DOHH2 (cell line): ENCODE data around the gene INPP4B.

Source experiments
- H3F3A ChIP-seq: fragments of 200-600 bp; sonication (generic), shearing (Covaris generic); 2 replicates; pipeline ENCODE4 v1.6.0; 2016; ENCODE audit warnings: antibody characterized with exemption, mild to moderate bottlenecking; ENCODE audit not compliant: control insufficient read depth, insufficient read depth
- H3K27ac ChIP-seq: fragments of 200-600 bp; sonication (generic); 2 replicates; pipeline ENCODE4 v1.5.1; 2014; ENCODE audit warnings: low read depth, mild to moderate bottlenecking, low read length, moderate library complexity
- H3K27me3 ChIP-seq: fragments of 200-600 bp; sonication (generic); 2 replicates; pipeline ENCODE4 v1.6.1; 2014; ENCODE audit warnings: mild to moderate bottlenecking, low read length, mixed read lengths; ENCODE audit not compliant: control insufficient read depth
- H3K36me3 ChIP-seq: fragments of 200-600 bp; sonication (generic); 2 replicates; pipeline ENCODE4 v1.6.1; 2014; ENCODE audit warnings: mild to moderate bottlenecking, low read length, moderate library complexity, mixed read lengths; ENCODE audit not compliant: control insufficient read depth
- H3K4me1 ChIP-seq: fragments of 200-600 bp; sonication (generic); 2 replicates; pipeline ENCODE4 v1.6.1; 2014; ENCODE audit warnings: mild to moderate bottlenecking, low read length, mixed read lengths; ENCODE audit not compliant: control insufficient read depth
- H3K4me2 ChIP-seq: fragments of 200-600 bp; sonication (generic); 2 replicates; pipeline ENCODE4 v1.6.0; 2014; ENCODE audit warnings: mild to moderate bottlenecking, low read length, moderate library complexity
- H3K4me3 ChIP-seq: fragments of 200-600 bp; sonication (generic); 2 replicates; pipeline ENCODE4 v1.5.1; 2014; ENCODE audit warnings: mild to moderate bottlenecking, low read length, mixed read lengths
- H3K79me2 ChIP-seq: fragments of 200-600 bp; sonication (generic); 2 replicates; pipeline ENCODE4 v1.6.1; 2014; ENCODE audit warnings: mild to moderate bottlenecking, low read length, mixed read lengths; ENCODE audit not compliant: control insufficient read depth
- H3K9me2 ChIP-seq: fragments of 200-600 bp; sonication (generic); replicated peaks from 2 replicates; pipeline ENCODE4 v1.6.1; 2014; ENCODE audit warnings: mild to moderate bottlenecking, low read length, mixed read lengths; ENCODE audit not compliant: control insufficient read depth
- H3K9me3 ChIP-seq: fragments of 200-600 bp; sonication (generic); 2 replicates; pipeline ENCODE4 v1.6.1; 2014; ENCODE audit warnings: antibody characterized with exemption, low read length, mixed read lengths; ENCODE audit not compliant: control insufficient read depth, insufficient read depth
- H4K20me1 ChIP-seq: fragments of 200-600 bp; sonication (generic); 2 replicates; pipeline ENCODE4 v1.6.0; 2014; ENCODE audit warnings: low read depth, mild to moderate bottlenecking, antibody characterized with exemption, low read length, moderate library complexity; ENCODE audit not compliant: control insufficient read depth, insufficient read depth
- CTCF ChIP-seq: fragments of 200-600 bp; sonication (generic); IDR thresholded peaks from one replicate; pipeline ENCODE4 v1.5.1; 2014; ENCODE audit warnings: antibody characterized with exemption, mild to moderate bottlenecking, low read depth, low read length; ENCODE audit not compliant: poor library complexity, severe bottlenecking
- EZH2phosphoT487 ChIP-seq: fragments of 200-600 bp; sonication (generic); IDR thresholded peaks from 2 replicates; pipeline ENCODE4 v1.6.1; 2017; ENCODE audit warnings: borderline replicate concordance, mild to moderate bottlenecking, antibody characterized with exemption, low read length, moderate library complexity, mixed read lengths

INPP4B gene

GRCh38 chr4:142583708-142584107, 262.4 kb downstream of the INPP4B start:
- H3K36me3 ChIP-seq, result no peaks in the 10 kb centered on the region
- no peaks in the 10 kb centered on the region; the same call in 1 of the 2 replicates for H3K9me2 ChIP-seq
- H3K79me2 ChIP-seq, result no peaks in the 10 kb centered on the region
- H3K4me1 ChIP-seq, result no peaks in the 10 kb centered on the region
- no peak overlapping the region for H3K27ac ChIP-seq
- H3K4me2 ChIP-seq, result no peak overlapping the region
- H4K20me1 ChIP-seq, result no peaks in the 10 kb centered on the region
- no peak overlapping the region for H3K4me3 ChIP-seq
- H3K9me3 ChIP-seq, result no peaks in the 10 kb centered on the region
- no peak for TF ChIP-seq EZH2phosphoT487
- H3F3A ChIP-seq, result no peaks in the 10 kb centered on the region
- no peaks in the 10 kb centered on the region for H3K27me3 ChIP-seq

- TF ChIP-seq EZH2phosphoT487, result no peak
- no peak for TF ChIP-seq CTCF
These were observed 263.8 kb downstream of the INPP4B start for GRCh38 chr4:142582340-142582739.

DNA sequence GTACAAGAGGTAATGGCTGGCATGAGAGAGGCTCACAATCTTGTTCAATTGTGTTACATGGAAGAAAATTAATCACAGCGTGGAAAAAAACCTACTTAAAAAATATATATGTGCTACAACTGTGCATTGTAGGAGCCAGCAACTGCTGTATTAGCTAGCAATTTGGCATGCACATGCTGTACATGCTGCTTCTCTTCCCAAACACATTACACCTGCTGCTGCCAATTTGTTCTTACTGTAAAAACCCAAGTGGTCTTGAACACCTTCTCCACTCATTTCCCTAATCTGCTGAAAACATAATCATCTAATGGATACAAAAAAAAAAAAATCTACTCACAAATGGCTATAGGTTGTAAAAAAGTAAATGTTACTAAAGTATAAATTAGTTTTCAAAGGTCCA, 264.2 kb downstream of the INPP4B start:
- Histone ChIP-seq H3K4me2 (no peak overlapping the region), H3K9me2 (no peaks in the 10 kb centered on the region; the same call in 1 of the 2 replicates), H3K27ac (no peak overlapping the region), H3K27me3 (no peaks in the 10 kb centered on the region), H4K20me1 (no peaks in the 10 kb centered on the region), H3K4me3 (no peak overlapping the region), H3K36me3 (no peaks in the 10 kb centered on the region), H3K79me2 (no peaks in the 10 kb centered on the region), H3F3A (no peaks in the 10 kb centered on the region), H3K9me3 (no peaks in the 10 kb centered on the region), H3K4me1 (no peaks in the 10 kb centered on the region)
- no peak for TF ChIP-seq EZH2phosphoT487
- TF ChIP-seq CTCF, result no peak

More at GRCh38 chr4:142582340-142582739, 263.8 kb downstream of the INPP4B start:
- H3K27me3 ChIP-seq, result no peaks in the 10 kb centered on the region
- H3K9me2 ChIP-seq, result no peaks in the 10 kb centered on the region; the same call in 1 of the 2 replicates
- H3K9me3 ChIP-seq, result no peaks in the 10 kb centered on the region
- no peaks in the 10 kb centered on the region for H3K4me1 ChIP-seq
- H4K20me1 ChIP-seq, result no peaks in the 10 kb centered on the region
- no peaks in the 10 kb centered on the region for H3F3A ChIP-seq
- H3K36me3 ChIP-seq, result no peaks in the 10 kb centered on the region
- no peak overlapping the region for H3K4me3 ChIP-seq
- no peak overlapping the region for H3K27ac ChIP-seq
- H3K4me2 ChIP-seq, result no peak overlapping the region
- no peaks in the 10 kb centered on the region for H3K79me2 ChIP-seq

GRCh38 chr4:142579443-142579842, 266.7 kb downstream of the INPP4B start:
- H3K27me3 ChIP-seq, result no peaks in the 10 kb centered on the region

More at GRCh38 chr4:142579443-142579842, 266.7 kb downstream of the INPP4B start:
- no peak overlapping the region for H3K4me3 ChIP-seq
- H3K9me3 ChIP-seq, result no peaks in the 10 kb centered on the region
- no peaks in the 10 kb centered on the region for H3F3A ChIP-seq
- H3K36me3 ChIP-seq, result no peaks in the 10 kb centered on the region
- no peaks in the 10 kb centered on the region for H3K9me2 ChIP-seq
- TF ChIP-seq CTCF (no peak), EZH2phosphoT487 (no peak)
- H3K4me2 ChIP-seq, result no peak overlapping the region
- H3K79me2 ChIP-seq, result no peaks in the 10 kb centered on the region
- no peaks in the 10 kb centered on the region for H4K20me1 ChIP-seq
- no peaks in the 10 kb centered on the region for H3K4me1 ChIP-seq
- H3K27ac ChIP-seq, result no peak overlapping the region
